Thoracic aorta (tissue), 2 donors: ENCODE results near the gene PFKFB4. TPM values are rescaled to one million over a fixed set of nuclear protein-coding genes. Genes with fewer than 3 reads are reported as not detected.
A peak's percentile ranks its signal among the peaks of the same experiment; 100 is the strongest.

ENCODE experiments used
- ATAC-seq: fragments of 150-250 bp; one replicate; pipeline ENCODE4 v1.8.0; 2017; ENCODE audit warnings: low read depth; ENCODE audit not compliant: insufficient number of reproducible peaks, low FRiP score
- DNase-seq: peaks from one replicate; pipeline ENCODE4 v3.0.0-alpha.2; 2020; ENCODE audit warnings: low spot score
- H3K27ac ChIP-seq, 2 donors: fragments of 200-600 bp; sonication (generic); 1 replicate in 1 of 2; 2 replicates in 1 of 2; pipeline ENCODE4 v1.5.1; 2016; ENCODE audit warnings: mild to moderate bottlenecking in 2 of 2, moderate library complexity in 2 of 2
- H3K27me3 ChIP-seq: fragments of 200-600 bp; sonication (generic); replicated peaks from 2 replicates; pipeline ENCODE4 v1.6.0; 2016; ENCODE audit warnings: mild to moderate bottlenecking; ENCODE audit not compliant: insufficient read depth
- H3K36me3 ChIP-seq: fragments of 200-600 bp; sonication (generic); one replicate; pipeline ENCODE4 v1.5.1; 2016
- H3K4me1 ChIP-seq, 2 donors: fragments of 200-600 bp; sonication (generic); 1 replicate in 1 of 2; 2 replicates in 1 of 2; pipeline versions ENCODE4 v1.5.1 to v1.6.0; 2016; ENCODE audit warnings: low read depth in 2 of 2, mild to moderate bottlenecking in 1 of 2; ENCODE audit not compliant: control insufficient read depth in 1 of 2
- H3K4me3 ChIP-seq: fragments of 200-600 bp; sonication (generic); 2 replicates; pipeline ENCODE4 v1.5.1; 2016; ENCODE audit warnings: mild to moderate bottlenecking
- H3K9me3 ChIP-seq: fragments of 200-600 bp; sonication (generic); 2 replicates; pipeline ENCODE4 v1.5.1; 2016
- total RNA-seq, 2 donors: library from RNA; depleted of rRNA; stranded (reverse); fragments of >200 nt; gene quantifications; one replicate each; pipeline versions ENCODE4 v1.1.0 to v1.2.3, GENCODE V29; 2016
- TF ChIP-seq, protein P1 (sequence below): fragments of 200-600 bp; sonication (generic); IDR thresholded peaks from one replicate; pipeline ENCODE4 v1.5.1; 2019; ENCODE audit warnings: antibody characterized with exemption

Gene PFKFB4
- total RNA-seq, 2 donors from 2014 or later, result 3.7 to 8.5 TPM

DNA sequence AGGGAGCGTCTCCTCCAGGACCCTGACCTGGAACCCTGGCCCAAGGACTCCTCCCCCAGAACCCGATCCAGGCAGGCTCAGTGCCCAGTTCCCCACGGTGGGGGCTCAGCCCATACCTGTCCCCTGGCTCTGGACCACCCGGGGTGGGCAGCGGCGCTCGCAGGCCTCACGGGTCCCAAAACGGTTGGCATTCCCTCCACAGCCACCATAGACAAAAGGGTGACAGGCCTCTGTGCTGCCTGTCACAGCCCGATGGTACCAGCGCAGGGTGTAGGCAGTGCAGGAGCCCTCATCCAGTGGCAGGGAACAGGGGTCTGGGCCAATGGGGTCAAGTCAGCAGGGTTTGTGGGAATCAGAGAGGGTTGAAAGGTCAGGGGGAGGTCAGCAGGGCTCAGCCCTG is 8.1 kb upstream of the PFKFB4 start:
- H3K36me3 ChIP-seq, result no peaks in the 10 kb centered on the region
- H3K27me3 ChIP-seq, result no peaks in the 10 kb centered on the region
- ATAC-seq (no peak), DNase-seq (no peak)
- no peaks in the 10 kb centered on the region for H3K9me3 ChIP-seq
- H3K4me3 ChIP-seq, result no peak overlapping the region
- H3K27ac ChIP-seq, result no peak overlapping the region
- H3K4me1 ChIP-seq, result peaks cover 11 to 20% of the 10 kb centered on the region in 2 donors
- TF ChIP-seq, protein P1, sequence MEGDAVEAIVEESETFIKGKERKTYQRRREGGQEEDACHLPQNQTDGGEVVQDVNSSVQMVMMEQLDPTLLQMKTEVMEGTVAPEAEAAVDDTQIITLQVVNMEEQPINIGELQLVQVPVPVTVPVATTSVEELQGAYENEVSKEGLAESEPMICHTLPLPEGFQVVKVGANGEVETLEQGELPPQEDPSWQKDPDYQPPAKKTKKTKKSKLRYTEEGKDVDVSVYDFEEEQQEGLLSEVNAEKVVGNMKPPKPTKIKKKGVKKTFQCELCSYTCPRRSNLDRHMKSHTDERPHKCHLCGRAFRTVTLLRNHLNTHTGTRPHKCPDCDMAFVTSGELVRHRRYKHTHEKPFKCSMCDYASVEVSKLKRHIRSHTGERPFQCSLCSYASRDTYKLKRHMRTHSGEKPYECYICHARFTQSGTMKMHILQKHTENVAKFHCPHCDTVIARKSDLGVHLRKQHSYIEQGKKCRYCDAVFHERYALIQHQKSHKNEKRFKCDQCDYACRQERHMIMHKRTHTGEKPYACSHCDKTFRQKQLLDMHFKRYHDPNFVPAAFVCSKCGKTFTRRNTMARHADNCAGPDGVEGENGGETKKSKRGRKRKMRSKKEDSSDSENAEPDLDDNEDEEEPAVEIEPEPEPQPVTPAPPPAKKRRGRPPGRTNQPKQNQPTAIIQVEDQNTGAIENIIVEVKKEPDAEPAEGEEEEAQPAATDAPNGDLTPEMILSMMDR, result no peak

DNA sequence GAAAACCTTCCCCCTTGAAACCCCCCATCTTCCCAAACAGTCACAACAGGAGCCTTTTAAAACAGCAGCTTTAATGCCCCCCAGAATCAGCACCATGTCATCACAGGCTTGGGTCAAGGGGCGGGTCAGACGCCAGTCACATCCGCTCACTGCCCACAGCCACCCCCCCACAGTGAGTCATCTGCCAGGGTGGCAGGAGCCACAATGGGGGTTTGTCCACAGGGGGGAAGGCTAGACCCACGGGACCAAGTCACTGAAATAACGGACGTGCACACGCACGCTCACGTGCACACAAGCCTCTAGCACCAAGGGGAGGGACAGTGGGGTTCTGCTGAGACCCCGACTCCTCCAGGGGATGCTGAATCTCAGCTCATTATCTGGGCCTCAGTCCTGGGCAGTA is 7.4 kb upstream of the PFKFB4 start:
- Histone ChIP-seq H3K4me3 (no peak overlapping the region), H3K27me3 (no peaks in the 10 kb centered on the region), H3K27ac (no peak overlapping the region), H3K9me3 (no peaks in the 10 kb centered on the region), H3K36me3 (no peaks in the 10 kb centered on the region), H3K4me1 (peaks cover 11 to 26% of the 10 kb centered on the region in 2 donors)
- TF ChIP-seq, protein P1, result no peak
- no peak for DNase-seq
- ATAC-seq, result no peak

DNA sequence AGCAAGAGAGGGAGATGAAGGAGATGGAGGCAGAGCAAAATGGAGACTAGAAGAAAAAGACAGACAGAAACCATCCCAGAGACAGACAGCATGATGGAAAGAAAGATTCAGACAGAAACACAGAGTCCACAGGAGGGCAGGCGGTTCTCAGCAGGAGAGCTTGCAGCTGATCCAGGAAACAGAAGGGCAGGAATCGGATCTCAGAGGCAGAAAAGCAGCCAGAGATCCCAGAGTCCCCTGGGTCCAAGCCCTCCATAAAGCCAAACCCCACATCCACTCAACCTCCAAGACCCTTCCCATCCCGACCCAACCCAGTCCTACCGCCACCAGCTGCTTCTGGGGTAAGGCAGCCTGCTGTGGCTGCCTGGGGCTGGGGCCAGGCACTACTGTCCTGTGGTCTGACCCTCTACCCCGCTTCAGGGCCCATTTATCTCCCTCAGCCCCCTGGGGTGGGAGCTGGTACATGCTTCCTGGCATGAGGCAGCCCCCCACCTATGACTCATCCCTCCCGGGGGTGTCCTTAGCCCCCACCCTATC is 6.8 kb upstream of the PFKFB4 start, which contains the start of gene UCN2:
Gene UCN2, minus strand, starts transcription at position 400 of the 537 bp plus-strand sequence. CDS start 657 bp downstream, outside the sequence.
- Histone ChIP-seq H3K4me1 (peaks cover 11 to 30% of the 10 kb centered on the region in 2 donors), H3K27me3 (no peaks in the 10 kb centered on the region), H3K36me3 (no peaks in the 10 kb centered on the region), H3K27ac (no peak within 1 kb of the TSS), H3K9me3 (no peaks in the 10 kb centered on the region), H3K4me3 (no peak within 1 kb of the TSS)
- TF ChIP-seq, protein P1, result no peak
- no peak for ATAC-seq
- no peak for DNase-seq

DNA sequence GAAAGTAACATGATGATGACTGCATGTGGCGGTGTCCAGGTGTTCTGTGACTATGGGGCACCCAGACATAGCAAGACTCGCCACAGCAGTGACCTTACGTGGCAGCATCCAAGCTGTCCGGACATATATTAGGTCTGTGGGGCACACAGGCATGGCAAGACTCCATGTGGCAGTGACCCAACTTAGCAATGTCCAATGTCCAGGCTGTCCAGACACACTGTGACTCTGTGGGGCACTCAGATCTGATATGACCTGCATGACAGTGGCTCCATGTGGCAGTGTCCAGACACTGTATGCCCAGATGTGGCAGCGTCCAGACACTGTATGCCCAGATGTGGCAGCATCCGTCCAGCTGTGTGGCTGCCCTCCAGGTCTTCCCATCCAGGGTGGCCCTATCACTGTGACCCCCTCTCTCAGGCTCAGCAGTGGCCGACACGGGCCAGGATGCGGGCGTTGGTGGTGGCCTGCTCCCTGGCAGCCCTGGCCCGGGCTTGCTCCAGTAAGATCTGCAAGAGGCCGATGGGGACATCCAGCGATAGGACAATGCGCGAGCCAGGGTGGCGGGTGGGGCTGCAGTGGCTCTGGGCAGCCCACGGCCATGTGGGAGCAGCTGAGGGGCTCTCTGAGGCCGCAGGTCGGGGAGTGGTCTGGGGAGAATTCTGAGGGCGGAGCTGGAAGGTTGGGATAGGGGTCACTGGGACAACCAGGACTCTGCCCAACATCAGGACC is 5.9 kb upstream of the PFKFB4 start:
- Histone ChIP-seq H3K36me3 (no peaks in the 10 kb centered on the region), H3K9me3 (no peaks in the 10 kb centered on the region), H3K4me3 (no peak overlapping the region), H3K27ac (no peak overlapping the region), H3K27me3 (no peaks in the 10 kb centered on the region), H3K4me1 (peaks cover 16 to 35% of the 10 kb centered on the region in 2 donors)
- DNase-seq, result no peak
- ATAC-seq, result no peak
- TF ChIP-seq, protein P1, result no peak

DNA sequence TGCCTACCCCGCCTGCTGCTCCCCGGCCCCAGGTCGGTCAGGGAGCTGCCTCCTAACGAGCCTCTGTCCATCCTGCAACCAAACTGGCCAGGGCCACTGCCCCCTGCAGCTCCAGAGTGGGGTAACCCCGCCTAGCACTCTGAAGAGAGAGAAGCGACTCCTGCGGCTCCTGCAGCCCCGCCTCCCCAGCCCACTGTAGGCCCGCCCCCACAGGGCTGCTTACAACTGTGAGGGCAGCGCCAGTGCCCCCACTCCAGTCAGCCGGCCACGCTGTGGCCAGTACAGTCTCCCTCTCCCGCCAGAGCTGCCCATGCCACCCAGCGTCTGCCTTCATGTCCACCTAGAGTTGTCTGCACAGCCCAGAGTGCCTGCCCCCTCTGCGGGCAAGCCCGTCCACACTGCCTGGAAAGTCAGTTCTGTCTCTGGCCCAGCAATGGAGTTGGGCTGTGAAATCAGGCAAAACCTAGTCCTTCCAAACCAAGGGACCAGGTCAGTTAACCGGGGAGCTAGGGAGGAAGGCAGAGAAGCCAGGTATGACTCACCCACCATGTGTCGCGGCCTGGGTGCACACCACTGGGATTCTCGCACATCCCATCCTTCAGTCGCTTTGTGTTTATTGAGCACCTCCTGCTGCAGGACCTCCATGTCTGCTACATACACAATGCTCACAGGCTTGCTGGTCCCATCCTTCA is 4.6 kb upstream of the PFKFB4 start:
- ATAC-seq (no peak), DNase-seq (no peak)

More for the DNA sequence above, 4.6 kb upstream of the PFKFB4 start:
- H3K27ac ChIP-seq, result peak overlapping the region; percentile 29 to 63
- TF ChIP-seq, protein P1, result no peak
- no peaks in the 10 kb centered on the region for H3K27me3 ChIP-seq
- H3K9me3 ChIP-seq, result no peaks in the 10 kb centered on the region
- peak overlapping the region; percentile 74 for H3K4me3 ChIP-seq
- peaks cover 21 to 43% of the 10 kb centered on the region in 2 donors for H3K4me1 ChIP-seq
- no peaks in the 10 kb centered on the region for H3K36me3 ChIP-seq
